HepG2 (cell line): Measurements from ENCODE around the gene NYNRIN. TPM values are rescaled to one million over a fixed set of nuclear protein-coding genes. Genes with fewer than 3 reads are reported as not detected.

Source experiments
- ATM ChIP-seq: fragments of 450-650 bp; IDR thresholded peaks from 2 replicates; pipeline ENCODE4 v1.7.1; 2017; ENCODE audit warnings: mild to moderate bottlenecking, borderline replicate concordance
- ETV6 ChIP-seq: sonication (generic); formaldehyde crosslinking; conservative IDR thresholded peaks from 2 replicates; pipeline ENCODE4 v1.4.0; 2020; ENCODE audit warnings: missing genetic modification reagents
- FOXK1 ChIP-seq: sonication (generic); formaldehyde crosslinking; IDR thresholded peaks from 2 replicates; pipeline ENCODE4 v1.4.0; 2020; ENCODE audit warnings: low read depth, missing genetic modification reagents, borderline replicate concordance
- GZF1 ChIP-seq: sonication (generic); formaldehyde crosslinking; IDR thresholded peaks from 2 replicates; pipeline ENCODE4 v1.5.1; 2020; ENCODE audit warnings: mild to moderate bottlenecking, missing genetic modification reagents
- ISX ChIP-seq: sonication (generic); formaldehyde crosslinking; conservative IDR thresholded peaks from 2 replicates; pipeline ENCODE4 v1.5.0; 2020; ENCODE audit warnings: missing genetic modification reagents
- KMT2A ChIP-seq: sonication (generic); formaldehyde crosslinking; IDR thresholded peaks from 2 replicates; pipeline ENCODE4 v1.4.0; 2020; ENCODE audit warnings: missing genetic modification reagents
- NPAS2 ChIP-seq: sonication (generic); formaldehyde crosslinking; IDR thresholded peaks from 2 replicates; pipeline ENCODE4 v1.8.0; 2022; ENCODE audit warnings: mild to moderate bottlenecking, missing genetic modification reagents, borderline replicate concordance
- SYNCRIP ChIP-seq: fragments of 200-400 bp; formaldehyde crosslinking; IDR thresholded peaks from 2 replicates; pipeline ENCODE4 v1.6.1; 2018; ENCODE audit warnings: mild to moderate bottlenecking, low read depth, low read length; ENCODE audit not compliant: insufficient read depth
- TEAD3 ChIP-seq: optimal IDR thresholded peaks from 2 replicates; pipeline ENCODE3; 2016; ENCODE audit warnings: borderline replicate concordance
- ZBTB42 ChIP-seq: sonication (generic); formaldehyde crosslinking; IDR thresholded peaks from 2 replicates; pipeline ENCODE4 v1.5.0; 2020; ENCODE audit warnings: mild to moderate bottlenecking, missing genetic modification reagents
- ZNF124 ChIP-seq: sonication (generic); formaldehyde crosslinking; IDR thresholded peaks from 2 replicates; pipeline ENCODE4 v1.4.0; 2020; ENCODE audit warnings: missing genetic modification reagents
- polyA plus RNA-seq, 8 experiments: library from polyadenylated mRNA; depleted of rRNA in 3 of 8; stranded (reverse) in 7 of 8; unstranded in 1 of 8; fragments of >200 nt; fragmentation: Illumina TruSeq in 4 of 8; extraction: Trizol in 4 of 8; gene quantifications; 2 replicates each; pipeline versions ENCODE4 v1.2.1 to v1.2.3, GENCODE V29; 2011 to 2016; ENCODE audit warnings: low read depth in 4 of 8, missing spikeins in 1 of 8, mixed read lengths in 1 of 8; ENCODE audit not compliant: insufficient read depth in 1 of 8
- total RNA-seq, 5 experiments: library from RNA; depleted of rRNA; stranded (reverse); fragments of >200 nt; fragmentation: Illumina TruSeq; extraction: Trizol; gene quantifications; 2 replicates each; pipeline ENCODE4 v1.2.3, GENCODE V29; 2016; ENCODE audit warnings: low read depth in 1 of 5
- TF ChIP-seq, protein P1 (sequence below): sonication (generic); formaldehyde crosslinking; IDR thresholded peaks from 2 replicates; pipeline ENCODE4 v1.5.0; 2020; ENCODE audit warnings: mild to moderate bottlenecking, missing genetic modification reagents, borderline replicate concordance
- TF ChIP-seq, protein P2 (sequence below): sonication (generic); formaldehyde crosslinking; IDR thresholded peaks from 2 replicates; pipeline ENCODE4 v1.4.0; 2020; ENCODE audit warnings: missing genetic modification reagents

NYNRIN gene
- total and polyA plus RNA-seq, 2 of the 13 experiments (the other 11 are each of a cell fraction or from before 2014, with no cell fraction given), result 0.63 to 1.1 TPM

DNA sequence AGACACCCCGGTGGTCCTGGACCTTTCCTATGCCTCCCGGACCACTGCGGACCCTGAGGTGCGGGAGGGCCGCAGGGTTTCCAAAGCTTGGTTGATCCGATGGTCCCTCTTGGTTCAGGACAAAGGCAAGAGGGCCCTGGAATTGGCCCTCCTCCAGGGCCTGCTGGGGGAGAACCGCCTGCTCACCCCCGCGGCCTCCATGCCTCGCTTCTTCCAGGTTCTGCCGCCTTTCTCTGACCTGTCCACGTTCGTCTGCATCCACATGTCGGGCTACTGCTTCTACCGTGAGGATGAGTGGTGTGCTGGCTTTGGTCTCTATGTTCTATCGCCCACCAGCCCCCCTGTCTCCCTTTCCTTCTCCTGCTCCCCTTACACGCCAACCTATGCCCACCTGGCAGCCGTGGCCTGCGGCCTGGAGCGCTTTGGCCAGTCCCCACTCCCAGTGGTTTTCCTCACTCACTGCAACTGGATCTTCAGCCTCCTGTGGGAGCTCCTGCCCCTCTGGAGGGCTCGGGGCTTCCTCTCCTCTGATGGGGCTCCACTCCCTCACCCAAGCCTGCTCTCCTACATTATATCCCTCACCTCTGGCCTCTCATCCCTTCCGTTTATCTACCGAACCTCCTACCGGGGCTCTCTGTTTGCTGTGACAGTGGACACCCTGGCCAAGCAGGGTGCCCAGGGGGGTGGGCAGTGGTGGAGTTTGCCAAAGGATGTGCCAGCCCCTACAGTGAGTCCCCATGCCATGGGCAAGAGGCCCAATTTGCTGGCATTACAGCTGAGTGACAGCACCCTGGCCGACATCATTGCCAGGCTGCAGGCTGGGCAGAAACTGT is 16.8 kb downstream of the NYNRIN start (continued):
- TF ChIP-seq, protein P1, sequence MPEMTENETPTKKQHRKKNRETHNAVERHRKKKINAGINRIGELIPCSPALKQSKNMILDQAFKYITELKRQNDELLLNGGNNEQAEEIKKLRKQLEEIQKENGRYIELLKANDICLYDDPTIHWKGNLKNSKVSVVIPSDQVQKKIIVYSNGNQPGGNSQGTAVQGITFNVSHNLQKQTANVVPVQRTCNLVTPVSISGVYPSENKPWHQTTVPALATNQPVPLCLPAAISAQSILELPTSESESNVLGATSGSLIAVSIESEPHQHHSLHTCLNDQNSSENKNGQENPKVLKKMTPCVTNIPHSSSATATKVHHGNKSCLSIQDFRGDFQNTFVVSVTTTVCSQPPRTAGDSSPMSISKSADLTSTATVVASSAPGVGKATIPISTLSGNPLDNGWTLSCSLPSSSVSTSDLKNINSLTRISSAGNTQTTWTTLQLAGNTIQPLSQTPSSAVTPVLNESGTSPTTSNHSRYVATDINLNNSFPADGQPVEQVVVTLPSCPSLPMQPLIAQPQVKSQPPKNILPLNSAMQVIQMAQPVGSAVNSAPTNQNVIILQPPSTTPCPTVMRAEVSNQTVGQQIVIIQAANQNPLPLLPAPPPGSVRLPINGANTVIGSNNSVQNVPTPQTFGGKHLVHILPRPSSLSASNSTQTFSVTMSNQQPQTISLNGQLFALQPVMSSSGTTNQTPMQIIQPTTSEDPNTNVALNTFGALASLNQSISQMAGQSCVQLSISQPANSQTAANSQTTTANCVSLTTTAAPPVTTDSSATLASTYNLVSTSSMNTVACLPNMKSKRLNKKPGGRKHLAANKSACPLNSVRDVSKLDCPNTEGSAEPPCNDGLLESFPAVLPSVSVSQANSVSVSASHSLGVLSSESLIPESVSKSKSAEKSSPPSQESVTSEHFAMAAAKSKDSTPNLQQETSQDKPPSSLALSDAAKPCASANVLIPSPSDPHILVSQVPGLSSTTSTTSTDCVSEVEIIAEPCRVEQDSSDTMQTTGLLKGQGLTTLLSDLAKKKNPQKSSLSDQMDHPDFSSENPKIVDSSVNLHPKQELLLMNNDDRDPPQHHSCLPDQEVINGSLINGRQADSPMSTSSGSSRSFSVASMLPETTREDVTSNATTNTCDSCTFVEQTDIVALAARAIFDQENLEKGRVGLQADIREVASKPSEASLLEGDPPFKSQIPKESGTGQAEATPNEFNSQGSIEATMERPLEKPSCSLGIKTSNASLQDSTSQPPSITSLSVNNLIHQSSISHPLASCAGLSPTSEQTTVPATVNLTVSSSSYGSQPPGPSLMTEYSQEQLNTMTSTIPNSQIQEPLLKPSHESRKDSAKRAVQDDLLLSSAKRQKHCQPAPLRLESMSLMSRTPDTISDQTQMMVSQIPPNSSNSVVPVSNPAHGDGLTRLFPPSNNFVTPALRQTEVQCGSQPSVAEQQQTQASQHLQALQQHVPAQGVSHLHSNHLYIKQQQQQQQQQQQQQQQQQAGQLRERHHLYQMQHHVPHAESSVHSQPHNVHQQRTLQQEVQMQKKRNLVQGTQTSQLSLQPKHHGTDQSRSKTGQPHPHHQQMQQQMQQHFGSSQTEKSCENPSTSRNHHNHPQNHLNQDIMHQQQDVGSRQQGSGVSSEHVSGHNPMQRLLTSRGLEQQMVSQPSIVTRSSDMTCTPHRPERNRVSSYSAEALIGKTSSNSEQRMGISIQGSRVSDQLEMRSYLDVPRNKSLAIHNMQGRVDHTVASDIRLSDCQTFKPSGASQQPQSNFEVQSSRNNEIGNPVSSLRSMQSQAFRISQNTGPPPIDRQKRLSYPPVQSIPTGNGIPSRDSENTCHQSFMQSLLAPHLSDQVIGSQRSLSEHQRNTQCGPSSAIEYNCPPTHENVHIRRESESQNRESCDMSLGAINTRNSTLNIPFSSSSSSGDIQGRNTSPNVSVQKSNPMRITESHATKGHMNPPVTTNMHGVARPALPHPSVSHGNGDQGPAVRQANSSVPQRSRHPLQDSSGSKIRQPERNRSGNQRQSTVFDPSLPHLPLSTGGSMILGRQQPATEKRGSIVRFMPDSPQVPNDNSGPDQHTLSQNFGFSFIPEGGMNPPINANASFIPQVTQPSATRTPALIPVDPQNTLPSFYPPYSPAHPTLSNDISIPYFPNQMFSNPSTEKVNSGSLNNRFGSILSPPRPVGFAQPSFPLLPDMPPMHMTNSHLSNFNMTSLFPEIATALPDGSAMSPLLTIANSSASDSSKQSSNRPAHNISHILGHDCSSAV (CRISPR knock-in tag), result no peak
- TF ChIP-seq TEAD3 (CRISPR knock-in tag), result no peak
- TF ChIP-seq GZF1, result no peak
- no peak for TF ChIP-seq ISX
- TF ChIP-seq, protein P2, sequence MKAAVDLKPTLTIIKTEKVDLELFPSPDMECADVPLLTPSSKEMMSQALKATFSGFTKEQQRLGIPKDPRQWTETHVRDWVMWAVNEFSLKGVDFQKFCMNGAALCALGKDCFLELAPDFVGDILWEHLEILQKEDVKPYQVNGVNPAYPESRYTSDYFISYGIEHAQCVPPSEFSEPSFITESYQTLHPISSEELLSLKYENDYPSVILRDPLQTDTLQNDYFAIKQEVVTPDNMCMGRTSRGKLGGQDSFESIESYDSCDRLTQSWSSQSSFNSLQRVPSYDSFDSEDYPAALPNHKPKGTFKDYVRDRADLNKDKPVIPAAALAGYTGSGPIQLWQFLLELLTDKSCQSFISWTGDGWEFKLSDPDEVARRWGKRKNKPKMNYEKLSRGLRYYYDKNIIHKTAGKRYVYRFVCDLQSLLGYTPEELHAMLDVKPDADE (CRISPR knock-in tag), result no peak
- TF ChIP-seq FOXK1 (CRISPR knock-in tag), result no peak
- no peak for TF ChIP-seq ATM
- no peak for TF ChIP-seq NPAS2
- no peak for TF ChIP-seq SYNCRIP
- no peak for TF ChIP-seq ZNF124 (CRISPR knock-in tag)
- no peak for TF ChIP-seq ETV6 (CRISPR knock-in tag)
- TF ChIP-seq KMT2A (CRISPR knock-in tag), result no peak
- no peak for TF ChIP-seq ZBTB42 (CRISPR knock-in tag)
